Hematopoietic multipotent progenitor cell treated with erythropoietin and hydrocortisone succinate and interleukin-3 and kit ligand, for 17 days (in vitro differentiated cells): Measurements from ENCODE around the gene PRSS21.

Source experiments
- DNase-seq: peaks from one replicate; pipeline ENCODE4 v3.0.0-alpha.2; 2015; ENCODE audit warnings: low spot score

PRSS21 gene

DNA sequence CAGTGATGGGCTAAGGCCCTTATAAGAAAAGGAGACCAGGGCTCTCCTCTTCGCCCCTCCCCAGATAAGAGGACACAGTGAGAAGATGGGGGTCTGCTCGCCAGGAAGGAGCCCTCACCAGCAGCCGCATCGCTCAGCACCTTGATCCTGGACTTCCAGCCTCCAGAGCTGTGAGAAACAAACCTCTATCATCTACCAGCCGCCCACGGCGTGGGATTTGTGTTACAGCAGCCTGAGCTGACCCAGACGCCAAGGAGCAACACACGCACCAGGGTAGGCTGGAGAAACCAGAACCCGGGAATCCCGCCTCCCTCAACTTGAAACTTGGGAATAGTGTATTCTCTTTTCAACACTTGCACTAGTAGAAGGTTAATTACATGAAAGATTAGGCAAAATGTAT is 8.9 kb downstream of the PRSS21 start:
- DNase-seq: no peak

DNA sequence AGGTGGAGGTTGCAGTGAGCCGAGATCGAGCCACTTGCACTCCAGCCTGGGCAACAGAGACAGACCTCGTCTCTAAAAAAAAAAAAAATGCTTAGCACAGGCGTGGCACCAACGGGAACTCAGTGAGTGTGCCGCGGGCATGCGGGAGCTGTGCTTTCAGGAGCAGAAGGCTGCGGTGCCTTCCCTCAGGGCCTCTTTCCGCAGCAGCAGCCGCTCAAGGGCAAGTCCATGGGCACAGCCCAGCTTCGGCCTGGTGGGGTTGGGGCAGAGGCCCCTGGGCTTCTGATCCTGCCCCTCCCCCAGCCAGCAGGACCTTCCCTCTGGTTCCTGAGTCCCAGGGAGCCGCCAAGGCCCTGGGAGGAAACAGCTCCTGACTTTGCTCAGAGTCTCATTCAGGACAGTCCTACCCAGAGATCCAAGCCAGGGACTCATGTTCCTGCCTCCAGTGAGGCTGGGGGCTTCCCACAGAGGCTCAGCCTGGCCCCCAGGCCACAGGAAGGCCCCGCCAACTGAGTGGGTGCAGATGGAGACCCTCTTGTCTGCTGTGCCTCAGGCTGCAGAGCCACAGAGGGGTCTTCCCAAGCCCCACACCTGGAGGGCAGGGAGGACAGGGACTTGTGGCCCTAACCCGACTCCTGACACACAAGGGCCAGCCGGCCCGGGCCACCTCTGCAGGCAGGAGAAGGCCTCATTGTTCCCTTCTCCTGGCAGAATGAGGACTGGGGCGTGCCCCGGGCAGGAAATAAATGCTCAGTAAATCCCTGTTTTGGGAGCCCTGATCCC is 9.7 kb downstream of the PRSS21 start:
- no peak for DNase-seq

DNA sequence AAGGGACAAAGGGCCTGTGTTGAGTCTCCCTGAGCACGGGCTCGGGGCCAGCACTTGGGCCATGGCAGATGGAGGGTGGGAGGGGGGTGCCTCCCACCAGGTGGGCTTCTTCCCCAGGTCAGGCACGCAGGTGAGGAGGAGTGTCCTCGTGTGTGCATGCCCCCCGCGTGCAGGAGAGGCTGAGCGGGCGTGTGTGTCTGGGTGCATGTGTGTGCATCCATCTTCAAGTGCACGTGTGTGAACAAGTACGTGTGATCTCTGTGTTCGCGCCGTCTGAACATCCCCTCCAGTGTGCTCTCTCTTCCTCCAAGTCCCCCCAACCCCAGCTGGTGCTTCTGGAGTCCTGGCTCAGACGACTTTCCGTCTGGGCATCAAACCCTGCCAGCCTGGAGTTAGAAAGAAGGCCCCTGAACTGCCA is 10.3 kb downstream of the PRSS21 start:
- no peak for DNase-seq

DNA sequence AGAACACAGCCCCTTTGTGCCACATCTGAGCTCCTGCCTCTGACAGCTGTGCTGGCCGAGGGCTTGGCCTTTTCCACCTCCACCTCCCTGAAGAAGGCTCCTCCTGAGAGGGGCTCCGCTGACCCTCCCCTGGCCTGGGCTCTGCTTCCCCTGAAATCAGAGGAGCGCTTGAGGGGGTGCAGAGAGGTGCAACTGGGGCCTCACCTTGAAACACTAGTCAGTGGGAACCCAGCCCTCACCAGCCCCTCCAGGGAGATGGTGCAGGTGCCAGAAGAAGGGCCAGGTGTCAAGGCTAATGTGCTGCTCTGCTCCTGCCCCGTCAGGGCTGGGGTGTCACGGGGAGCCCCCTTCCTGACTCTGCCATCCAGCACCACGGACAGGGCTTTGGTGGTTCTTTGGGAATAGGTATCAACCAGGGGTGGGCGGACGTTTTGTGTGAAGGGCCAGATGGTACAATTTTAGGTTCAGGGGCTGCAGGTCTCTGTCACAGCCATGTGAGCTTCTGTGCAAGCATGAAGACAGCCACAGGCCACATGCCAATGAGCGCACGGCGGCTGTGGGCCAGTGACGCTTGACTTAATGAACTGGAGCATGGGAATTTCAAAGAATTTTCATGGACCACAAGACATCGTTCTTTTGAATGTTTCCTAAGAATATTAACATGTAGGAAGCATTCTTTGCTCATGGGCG is 10.9 kb downstream of the PRSS21 start:
- DNase-seq: no peak

DNA sequence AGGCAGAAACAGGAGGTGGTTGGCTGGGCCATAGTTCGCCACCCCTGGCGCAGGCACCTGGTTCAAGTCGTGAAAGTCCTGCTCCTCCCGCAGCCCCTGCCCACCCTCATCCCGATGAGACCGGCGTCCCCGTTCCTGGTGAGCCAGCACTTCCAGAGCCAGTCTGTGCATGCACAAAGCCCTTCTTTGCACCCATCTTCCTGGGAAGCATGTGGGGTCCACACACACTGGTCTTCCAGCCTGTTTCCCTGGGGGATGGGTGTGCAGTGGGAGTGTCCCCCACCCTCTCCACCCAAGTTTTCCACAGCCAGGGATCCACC is 11.4 kb downstream of the PRSS21 start:
- DNase-seq: no peak

DNA sequence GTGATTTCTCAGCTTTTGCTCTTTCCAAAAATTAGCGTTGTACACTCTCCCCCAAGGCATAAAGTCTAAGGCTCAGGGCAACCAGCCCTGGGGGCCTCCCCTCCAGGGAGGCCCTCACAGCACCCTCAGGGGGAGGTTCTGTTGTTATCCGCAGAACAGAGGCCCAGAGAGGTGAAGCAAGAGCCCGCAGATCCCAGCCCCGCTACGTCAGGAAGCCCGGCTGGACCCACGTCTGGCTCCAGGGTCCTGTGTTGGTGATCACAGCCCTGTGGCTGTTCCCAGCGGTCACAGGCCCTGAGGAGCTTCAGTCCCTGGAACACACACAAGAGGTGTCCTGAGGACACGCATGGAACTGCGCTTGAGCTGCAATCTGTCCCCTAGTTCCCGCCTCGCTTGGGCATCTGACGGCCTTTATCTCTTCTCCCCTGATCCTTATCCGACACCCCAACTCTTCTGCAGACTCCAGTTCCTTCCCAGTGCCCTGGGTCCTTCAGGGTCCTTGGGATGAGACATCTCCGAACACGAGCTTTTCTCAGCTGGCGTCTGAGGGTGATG is 11.9 kb downstream of the PRSS21 start:
- no peak for DNase-seq

DNA sequence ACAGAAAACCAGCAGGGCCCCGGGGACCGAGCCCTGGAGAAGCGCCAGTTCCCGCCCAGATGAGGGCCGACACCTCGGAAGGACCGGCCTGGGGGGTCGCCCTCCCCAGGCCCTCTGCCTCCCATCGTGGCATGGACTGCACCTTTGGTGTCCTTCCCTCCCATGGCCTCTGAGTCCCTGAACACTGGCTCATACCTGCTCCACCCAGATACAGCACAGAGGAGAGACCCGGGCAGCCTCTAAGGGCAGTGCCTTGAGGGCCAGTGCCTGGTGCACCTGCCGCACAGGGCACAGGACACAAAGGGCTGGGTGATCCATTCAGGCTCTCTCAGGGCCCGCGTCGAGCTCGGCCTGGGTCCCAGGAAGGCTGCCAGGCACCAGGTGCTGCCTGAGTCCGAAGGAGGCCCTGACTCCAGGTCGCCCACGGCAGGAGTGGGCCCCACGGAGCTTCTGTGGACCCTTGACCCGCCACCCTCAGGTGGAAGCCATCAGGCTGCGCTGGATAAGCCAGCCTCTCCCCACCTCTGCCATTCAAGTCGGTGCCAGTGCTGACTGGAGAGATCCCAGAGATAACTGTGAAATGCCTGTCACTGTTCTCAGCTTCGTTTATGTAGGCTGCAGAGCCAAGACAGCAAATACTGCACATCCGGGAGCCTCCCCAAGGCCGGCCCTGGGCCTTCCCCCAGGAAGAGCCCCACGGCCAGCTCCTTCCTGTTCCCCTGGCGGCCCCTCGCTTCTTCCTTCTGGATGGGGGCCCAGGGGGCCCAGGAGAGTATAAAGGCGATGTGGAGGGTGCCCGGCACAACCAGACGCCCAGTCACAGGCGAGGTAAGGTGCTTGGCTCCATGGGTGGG is 12.7 kb downstream of the PRSS21 start, which contains the start of gene ZG16B:
Gene ZG16B, plus strand, starts transcription at position 803 of the 854 bp plus-strand sequence. CDS start 139 bp downstream, outside the sequence.
- DNase-seq: no peak

DNA sequence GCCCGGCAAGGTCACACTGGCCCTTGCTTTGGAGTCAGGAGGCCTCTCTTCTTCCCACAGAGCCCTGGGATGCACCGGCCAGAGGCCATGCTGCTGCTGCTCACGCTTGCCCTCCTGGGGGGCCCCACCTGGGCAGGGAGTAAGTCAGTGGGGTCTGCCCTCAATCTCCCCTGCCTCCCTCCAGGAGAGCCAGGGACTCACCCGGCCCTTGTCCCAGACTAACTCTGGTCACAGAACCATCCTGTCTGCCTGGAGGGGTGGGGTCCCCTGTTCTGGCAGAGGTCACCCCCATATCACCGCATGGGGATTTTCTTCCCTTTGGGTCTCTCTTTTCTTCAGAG is 13.3 kb downstream of the PRSS21 start:
- no peak for DNase-seq

DNA sequence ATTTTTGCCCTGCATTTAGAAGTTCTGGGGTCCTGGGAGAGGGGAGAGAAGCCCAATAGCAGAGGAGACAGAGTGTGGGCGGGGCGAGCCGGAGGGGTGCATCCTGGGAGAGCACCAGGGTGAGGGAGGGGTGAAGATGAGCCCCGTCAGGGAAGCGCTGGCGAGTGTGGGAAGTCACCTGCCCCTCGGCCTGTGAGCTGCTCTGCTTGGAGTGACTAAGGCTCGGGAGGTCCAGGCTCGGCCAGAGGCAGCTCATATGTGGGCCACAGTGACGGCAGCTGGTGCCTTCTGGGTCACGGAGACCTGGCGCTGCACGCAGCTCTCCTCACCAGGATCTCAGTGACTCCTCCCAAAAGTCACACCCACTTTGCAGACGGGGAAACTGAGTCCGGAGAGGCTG is 14.2 kb downstream of the PRSS21 start:
- DNase-seq: no peak

DNA sequence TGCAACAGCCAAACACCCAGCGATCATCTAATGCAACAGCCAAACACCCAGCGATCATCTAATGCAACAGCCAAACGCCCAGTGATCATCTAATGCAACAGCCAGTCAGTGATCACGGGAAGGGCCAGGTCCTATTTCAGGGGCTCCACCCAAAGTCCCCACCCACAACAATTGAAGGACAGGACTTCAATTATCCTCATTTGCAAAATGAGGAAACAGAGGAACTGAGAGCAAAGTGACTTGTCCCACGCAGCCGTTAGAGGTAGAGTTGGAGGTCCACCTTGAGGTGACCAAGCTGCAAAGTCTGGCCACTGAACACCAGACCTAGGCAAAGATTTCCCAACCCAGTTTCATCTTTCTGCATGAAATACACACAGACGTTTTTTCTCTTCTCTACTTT is 16.7 kb downstream of the PRSS21 start:
- no peak for DNase-seq

DNA sequence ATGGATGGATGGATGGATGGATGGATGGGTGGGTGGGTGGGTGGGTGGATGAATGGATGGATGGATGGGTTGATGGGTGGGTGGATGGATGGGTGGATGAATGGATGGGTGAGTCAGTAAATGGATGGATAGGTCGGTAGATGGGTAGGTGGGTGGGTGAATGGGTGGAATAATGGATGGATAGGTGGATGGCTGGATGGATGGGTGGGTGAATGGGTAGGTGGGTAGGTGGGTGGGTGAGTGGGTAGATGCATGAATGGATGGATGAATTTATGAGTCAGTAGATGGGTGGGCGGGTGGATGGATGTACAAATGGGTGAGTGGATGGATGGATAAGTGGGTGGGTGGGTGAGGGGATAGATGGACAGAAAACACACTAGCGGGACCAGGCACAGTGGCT is 17.9 kb downstream of the PRSS21 start:
- DNase-seq: no peak

DNA sequence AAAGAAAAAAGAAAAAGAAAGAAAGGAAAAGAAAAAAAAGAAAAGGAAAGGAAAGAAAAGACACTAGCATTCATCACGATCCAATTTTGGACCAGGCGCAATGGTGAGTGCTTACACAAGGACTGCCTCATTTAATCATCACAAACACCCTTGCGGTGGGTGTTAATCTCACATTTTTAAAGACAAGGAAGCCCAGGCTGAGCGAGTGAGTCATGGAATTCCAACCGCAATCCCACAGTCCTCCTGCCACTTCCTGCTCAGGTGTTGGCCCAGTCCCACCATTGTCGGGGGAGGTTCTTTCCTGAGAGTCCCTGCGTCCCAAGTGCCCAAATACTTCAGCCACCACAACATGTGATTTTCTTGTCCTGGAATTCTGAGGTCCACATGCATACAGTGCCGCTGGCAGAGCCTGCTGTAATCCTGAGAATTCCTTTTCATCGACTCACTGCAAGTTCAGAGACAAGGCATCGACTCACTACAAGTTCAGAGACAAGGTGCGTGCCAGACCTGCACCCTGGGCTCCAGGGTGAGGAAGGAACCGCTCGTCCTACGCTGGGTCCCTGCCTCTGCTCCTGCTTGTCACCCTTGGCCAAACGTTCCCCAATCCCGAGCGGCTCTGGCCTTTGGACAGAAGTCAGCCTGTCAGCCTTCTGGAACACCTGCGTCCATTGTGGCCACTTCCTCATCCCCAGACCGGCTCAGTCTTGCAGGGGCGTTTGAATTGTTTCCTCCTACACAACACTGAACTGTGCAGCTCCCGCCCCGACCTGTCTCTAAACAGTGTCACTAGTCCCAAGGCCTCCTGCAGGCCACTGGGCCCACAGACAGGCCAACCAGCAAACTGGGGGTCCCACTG is 18.8 kb downstream of the PRSS21 start:
- no peak for DNase-seq

DNA sequence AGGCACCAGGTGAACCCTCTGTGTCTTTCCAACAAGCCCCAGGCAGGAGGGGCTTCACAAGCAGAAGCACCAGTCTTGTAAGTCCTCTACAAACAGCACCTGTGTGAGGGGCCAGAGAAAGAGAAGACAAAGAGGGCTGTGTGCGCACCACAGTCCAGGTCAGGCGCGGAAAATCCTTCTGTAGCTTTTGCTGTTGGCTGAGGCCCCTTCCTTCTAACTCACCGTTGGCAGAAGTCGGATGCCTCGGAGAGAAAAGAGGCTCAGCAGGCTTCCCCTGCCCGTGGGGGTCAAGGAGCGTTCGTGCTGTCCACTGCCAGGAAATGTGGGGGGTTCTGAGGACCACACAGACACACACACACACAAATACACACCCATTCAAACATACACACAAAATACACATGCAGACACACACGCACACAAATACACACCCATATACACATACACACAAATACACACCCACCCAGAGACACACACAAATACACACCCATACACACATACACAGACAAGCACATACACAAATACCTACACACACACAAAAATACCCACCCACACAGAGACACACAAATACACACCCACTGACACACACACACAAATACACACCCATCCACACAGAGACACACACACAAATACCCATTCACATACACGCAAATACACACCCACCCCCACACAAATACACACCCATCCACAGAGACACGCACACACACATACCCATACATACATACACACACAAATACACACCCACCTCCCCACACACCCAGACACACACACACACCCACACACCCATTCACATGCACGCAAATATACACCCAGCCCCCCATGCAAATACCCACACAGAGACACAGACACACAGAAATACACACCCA is 19.8 kb downstream of the PRSS21 start:
- no peak for DNase-seq

DNA sequence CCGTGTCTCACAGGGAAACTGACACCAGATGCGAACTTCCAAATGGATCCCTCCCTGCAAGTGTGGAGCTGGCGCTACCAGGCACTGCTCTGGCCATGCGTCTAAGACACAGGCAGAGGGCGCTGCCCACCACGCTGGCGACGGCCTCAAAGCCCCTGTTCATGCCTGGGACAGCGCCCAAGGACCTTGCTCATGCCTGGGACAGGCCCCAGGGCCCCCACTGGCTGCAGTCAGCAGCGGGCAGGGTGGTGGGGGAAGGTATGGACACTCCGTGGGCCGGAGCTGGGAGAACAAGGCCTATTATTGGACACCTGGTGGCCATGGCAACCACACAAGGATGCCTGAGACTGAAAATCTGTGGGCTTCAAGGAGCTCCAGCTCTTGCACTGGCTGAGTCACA is 21.9 kb downstream of the PRSS21 start:
- peak; percentile 15 for DNase-seq

DNA sequence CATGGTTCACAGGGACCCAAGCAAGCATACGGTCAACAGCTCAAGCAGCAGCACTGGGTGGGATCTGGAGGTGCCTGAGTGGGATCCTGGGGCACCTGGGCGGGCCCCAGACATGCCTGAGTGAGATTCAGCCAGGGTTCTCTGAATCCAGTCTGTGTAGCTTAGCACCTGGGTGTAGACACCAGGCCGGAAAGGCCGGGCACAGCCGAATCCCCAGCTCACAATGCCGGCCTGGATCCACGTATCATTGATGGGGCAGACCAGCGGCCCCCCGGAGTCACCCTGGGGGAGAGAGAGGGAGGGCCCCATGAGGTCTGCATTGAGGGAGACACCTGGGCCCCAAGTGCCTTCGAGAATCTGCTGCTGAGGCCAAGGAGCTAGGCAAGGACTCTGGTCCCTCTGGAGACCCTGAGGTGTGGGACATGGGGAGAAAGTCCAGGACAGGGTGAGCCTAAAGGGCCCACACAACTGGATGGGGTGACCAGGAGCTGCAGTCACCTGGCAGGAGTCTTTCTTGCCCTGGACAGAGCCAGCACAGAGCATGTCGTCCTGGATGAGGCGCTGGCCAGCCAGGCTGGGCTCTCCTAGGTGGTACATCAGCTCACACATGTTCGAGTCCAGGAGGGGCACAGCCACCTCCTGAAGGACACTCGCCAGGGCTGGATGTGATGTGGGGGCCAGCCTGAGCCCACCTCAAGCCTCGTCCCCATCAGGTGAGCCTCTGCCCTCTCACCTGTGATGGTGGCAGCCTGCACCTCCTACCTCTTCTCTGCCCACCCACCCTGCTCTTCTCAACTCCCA is 22.8 kb downstream of the PRSS21 start:
- DNase-seq: no peak

DNA sequence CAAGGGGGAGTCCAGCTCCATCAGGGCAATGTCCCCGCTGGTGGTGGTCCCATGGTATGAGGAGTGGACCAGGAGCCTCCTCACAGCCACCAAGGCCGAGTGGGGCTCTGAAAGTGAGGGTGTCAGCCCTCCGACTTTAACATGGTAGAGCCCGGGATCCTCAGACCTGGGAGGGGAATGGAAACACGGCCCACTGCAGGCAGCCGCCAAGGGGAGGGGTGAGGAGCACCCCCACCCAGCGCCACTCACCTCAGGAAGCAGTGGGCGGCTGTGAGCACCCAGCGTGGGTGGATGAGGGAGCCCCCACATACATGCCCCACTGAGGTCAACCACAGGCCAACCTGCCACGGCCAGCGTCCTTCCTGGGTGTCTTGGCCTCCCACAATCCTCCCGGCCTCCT is 23.9 kb downstream of the PRSS21 start:
- no peak for DNase-seq

DNA sequence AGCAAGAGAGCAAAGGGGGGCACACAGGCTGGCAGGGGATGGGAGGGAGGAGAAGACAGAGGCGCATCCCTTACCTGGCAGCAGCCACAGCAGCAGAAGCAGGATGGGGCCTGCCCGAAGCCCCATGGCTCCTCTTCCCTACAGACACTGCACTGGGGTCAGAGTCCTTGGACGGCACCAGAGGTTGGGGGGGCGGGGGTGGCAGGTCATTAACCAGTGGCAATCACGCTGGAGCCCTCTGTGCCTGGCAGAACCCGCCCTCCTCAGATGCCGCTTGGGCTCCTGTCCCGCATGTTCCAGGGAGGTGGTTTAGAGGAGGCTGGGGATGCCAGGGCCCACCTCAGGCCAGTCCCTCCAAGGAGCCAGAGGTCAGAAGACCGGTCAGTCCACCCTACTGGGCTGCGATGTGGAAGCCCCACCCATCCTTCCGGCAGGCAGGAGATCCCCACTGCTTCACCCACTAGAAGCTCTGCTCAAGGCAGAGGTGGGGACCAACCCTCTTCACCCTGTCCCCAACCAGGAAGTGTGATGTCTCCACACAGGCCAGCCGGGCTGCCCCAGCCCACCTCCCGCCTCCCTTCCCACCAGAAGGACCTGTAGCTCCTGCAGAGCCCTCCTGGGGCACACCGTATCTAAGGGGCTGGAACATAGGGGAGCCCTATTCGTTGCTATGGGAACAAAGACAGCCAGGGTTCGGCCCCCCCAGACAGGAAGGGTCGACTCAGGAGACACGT is 24.7 kb downstream of the PRSS21 start:
- DNase-seq: no peak

DNA sequence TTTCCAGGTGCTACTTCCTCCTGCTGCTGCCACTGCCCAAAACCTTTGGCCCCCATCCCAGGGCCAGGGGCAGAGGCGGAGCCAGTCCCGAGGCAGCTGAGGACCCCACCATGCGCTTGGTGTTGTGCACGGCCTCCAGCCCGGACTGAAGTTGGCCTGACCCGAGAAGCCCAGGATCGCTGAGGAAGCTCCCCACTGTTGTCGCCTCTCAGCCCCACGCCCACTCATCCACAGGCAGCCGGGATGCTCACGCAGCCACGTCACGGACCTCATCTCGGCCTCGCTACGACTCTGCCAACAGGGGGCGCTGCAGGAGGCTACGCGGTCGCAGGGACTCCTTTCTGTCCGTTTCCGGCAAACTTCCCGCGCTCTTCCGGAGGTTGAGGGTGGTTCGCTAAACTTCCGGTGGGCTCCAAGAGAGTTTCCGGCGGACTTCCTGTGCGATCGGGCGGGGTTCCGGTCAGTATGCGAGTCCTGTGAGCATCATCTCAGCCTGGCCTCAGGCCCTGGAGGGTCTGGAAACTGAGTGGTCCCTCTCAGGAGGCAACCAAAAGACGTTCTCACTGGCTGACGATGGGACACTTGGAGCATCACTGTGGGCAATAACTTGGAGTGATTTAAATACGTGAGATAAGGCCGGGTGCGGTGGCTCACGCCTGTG is 25.4 kb downstream of the PRSS21 start:
- peak; percentile 28 for DNase-seq

DNA sequence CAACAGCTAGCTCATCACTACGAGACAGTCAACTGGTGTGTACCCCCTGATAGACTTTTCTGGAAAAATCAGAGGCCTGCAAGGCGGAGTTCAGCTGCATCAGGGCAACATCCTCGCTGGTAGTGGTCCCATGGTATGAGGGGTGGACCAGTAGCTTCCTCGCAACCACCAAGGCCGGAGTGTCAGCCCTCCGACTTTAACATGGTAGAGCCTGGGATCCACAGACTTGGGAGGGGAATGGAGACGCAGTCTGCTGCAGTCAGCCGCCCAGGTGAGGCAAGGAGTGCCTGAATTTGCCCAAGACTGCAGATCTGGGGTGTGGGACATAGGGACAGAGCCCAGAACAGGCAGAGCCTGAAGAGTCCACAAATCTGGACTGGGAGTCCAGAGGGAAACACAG is 26.5 kb downstream of the PRSS21 start:
- DNase-seq: no peak
